Stomach smooth muscle (tissue), 2 donors: ENCODE data around the gene SWAP70.
"Not testable (repeated sequence)": the region's sequence is repeated elsewhere in the genome, so short reads cannot be mapped to it uniquely, and the experiment has no call there.

ENCODE experiments used
- H3K27ac ChIP-seq: one replicate; pipeline ENCODE4 v1.7.0; 2013; ENCODE audit warnings: mild to moderate bottlenecking, low read length, inconsistent platforms
- H3K27me3 ChIP-seq, 2 donors: one replicate each; pipeline ENCODE4 v1.7.0; 2013; ENCODE audit warnings: low read length in 2 of 2; ENCODE audit not compliant: insufficient read depth in 2 of 2, control insufficient read depth in 1 of 2
- H3K36me3 ChIP-seq, 2 donors: one replicate each; pipeline ENCODE4 v1.7.0; 2013; ENCODE audit warnings: low read length in 2 of 2; ENCODE audit not compliant: control insufficient read depth in 2 of 2, insufficient read depth in 2 of 2
- H3K4me1 ChIP-seq: one replicate; pipeline ENCODE4 v1.7.0; 2013; ENCODE audit warnings: low read length; ENCODE audit not compliant: control insufficient read depth, insufficient read depth
- H3K4me3 ChIP-seq, 2 donors: one replicate each; pipeline ENCODE4 v1.7.0; 2013; ENCODE audit warnings: low read length in 2 of 2
- H3K9ac ChIP-seq, 2 donors: one replicate each; pipeline ENCODE4 v1.7.0; 2013; ENCODE audit warnings: low read length in 2 of 2, mild to moderate bottlenecking in 1 of 2
- H3K9me3 ChIP-seq, 2 donors: one replicate each; pipeline ENCODE4 v1.7.0; 2013; ENCODE audit warnings: low read length in 2 of 2; ENCODE audit not compliant: control insufficient read depth in 2 of 2
- donor health status: healthy.
- donor health status: Pancreatic carcinoma.

SWAP70 gene

GRCh38 chr11:9663699-9664275, at the start of gene SWAP70:
SWAP70 (plus strand) TSS chr11:9664077; CDS start chr11:9664180, 103 bp downstream.
- Histone ChIP-seq H3K9me3 (peaks cover 0 to 6% of the 10 kb centered on the region in 2 donors), H3K4me3 (peak within 1 kb of the TSS; percentile 93 to 96), H3K27me3 (no peaks in the 10 kb centered on the region), H3K36me3 (no peaks in the 10 kb centered on the region), H3K4me1 (peaks cover 8% of the 10 kb centered on the region), H3K9ac (peak within 1 kb of the TSS; percentile 87 to 88), H3K27ac (peak within 1 kb of the TSS; percentile 86)

GRCh38 chr11:9615031-9615451, 48.8 kb upstream of the SWAP70 start:
- H3K27me3 ChIP-seq, result no peaks in the 10 kb centered on the region
- no peak overlapping the region for H3K27ac ChIP-seq
- peaks cover 9% of the 10 kb centered on the region for H3K4me1 ChIP-seq
- H3K36me3 ChIP-seq, result no peaks in the 10 kb centered on the region
- H3K4me3 ChIP-seq, result no peak overlapping the region
- H3K9ac ChIP-seq, result no peak overlapping the region
- H3K9me3 ChIP-seq, result no peaks in the 10 kb centered on the region

GRCh38 chr11:9616042-9616675, 47.7 kb upstream of the SWAP70 start:
- H3K27ac ChIP-seq, result no peak overlapping the region
- H3K4me1 ChIP-seq, result peaks cover 9% of the 10 kb centered on the region
- H3K9me3 ChIP-seq, result no peaks in the 10 kb centered on the region
- no peaks in the 10 kb centered on the region for H3K27me3 ChIP-seq
- H3K9ac ChIP-seq, result no peak overlapping the region
- H3K4me3 ChIP-seq, result no peak overlapping the region
- no peaks in the 10 kb centered on the region for H3K36me3 ChIP-seq

GRCh38 chr11:9616858-9617257, 47.0 kb upstream of the SWAP70 start:
- Histone ChIP-seq H3K4me1 (peaks cover 9% of the 10 kb centered on the region), H3K27me3 (no peaks in the 10 kb centered on the region), H3K9me3 (no peaks in the 10 kb centered on the region), H3K4me3 (no peak overlapping the region), H3K27ac (no peak overlapping the region), H3K36me3 (no peaks in the 10 kb centered on the region), H3K9ac (no peak overlapping the region)

- Histone ChIP-seq H3K27me3 (no peaks in the 10 kb centered on the region), H3K9me3 (no peaks in the 10 kb centered on the region), H3K4me1 (peaks cover 9% of the 10 kb centered on the region), H3K27ac (no peak overlapping the region), H3K36me3 (no peaks in the 10 kb centered on the region), H3K4me3 (no peak overlapping the region), H3K9ac (no peak overlapping the region)
These were observed 45.9 kb upstream of the SWAP70 start for GRCh38 chr11:9617940-9618339.

GRCh38 chr11:9619004-9619403, 44.9 kb upstream of the SWAP70 start:
- no peak overlapping the region for H3K27ac ChIP-seq

GRCh38 chr11:9619971-9620370, 43.9 kb upstream of the SWAP70 start:
- Histone ChIP-seq H3K4me3 (no peak overlapping the region), H3K9me3 (no peaks in the 10 kb centered on the region), H3K36me3 (no peaks in the 10 kb centered on the region), H3K9ac (no peak overlapping the region), H3K27ac (no peak overlapping the region), H3K4me1 (no peaks in the 10 kb centered on the region), H3K27me3 (no peaks in the 10 kb centered on the region)

More at GRCh38 chr11:9619004-9619403, 44.9 kb upstream of the SWAP70 start:
- no peaks in the 10 kb centered on the region for H3K9me3 ChIP-seq
- H3K36me3 ChIP-seq, result no peaks in the 10 kb centered on the region
- H3K27me3 ChIP-seq, result no peaks in the 10 kb centered on the region
- no peak overlapping the region for H3K4me3 ChIP-seq
- peaks cover 4% of the 10 kb centered on the region for H3K4me1 ChIP-seq
- no peak overlapping the region for H3K9ac ChIP-seq

GRCh38 chr11:9622353-9622752, 41.5 kb upstream of the SWAP70 start:
- H3K4me1 ChIP-seq, H3K4me3 ChIP-seq, H3K27ac ChIP-seq, H3K9ac ChIP-seq, H3K9me3 ChIP-seq, H3K36me3 ChIP-seq, H3K27me3 ChIP-seq: not testable (repeated sequence)

GRCh38 chr11:9623053-9623452, 40.8 kb upstream of the SWAP70 start:
- H3K4me1 ChIP-seq, H3K9ac ChIP-seq, H3K36me3 ChIP-seq, H3K4me3 ChIP-seq, H3K9me3 ChIP-seq, H3K27me3 ChIP-seq, H3K27ac ChIP-seq: not testable (repeated sequence)

- Histone ChIP-seq H3K9ac (no peak overlapping the region), H3K27me3 (no peaks in the 10 kb centered on the region), H3K27ac (no peak overlapping the region), H3K9me3 (no peaks in the 10 kb centered on the region), H3K4me3 (no peak overlapping the region), H3K36me3 (no peaks in the 10 kb centered on the region), H3K4me1 (no peaks in the 10 kb centered on the region)
These were observed 39.4 kb upstream of the SWAP70 start for GRCh38 chr11:9624448-9624847.

- Histone ChIP-seq H3K36me3 (no peaks in the 10 kb centered on the region), H3K27me3 (no peaks in the 10 kb centered on the region), H3K9ac (no peak overlapping the region), H3K9me3 (no peaks in the 10 kb centered on the region), H3K4me3 (no peak overlapping the region), H3K27ac (no peak overlapping the region), H3K4me1 (no peaks in the 10 kb centered on the region)
These were observed 38.7 kb upstream of the SWAP70 start for GRCh38 chr11:9625162-9625561.
